GM12874 (cell line): ENCODE results near the gene CERS1.

Source experiments
- CTCF ChIP-seq: IDR thresholded peaks from 2 replicates; pipeline ENCODE4 v1.5.1; 2011; ENCODE audit warnings: low read depth, mild to moderate bottlenecking, control low read depth, low read length, moderate library complexity; ENCODE audit not compliant: insufficient read depth

CERS1 gene

GRCh38 chr19:18913466-18913865, 17.5 kb upstream of the CERS1 start:
- no peak for TF ChIP-seq CTCF

- TF ChIP-seq CTCF = no peak
Measured at GRCh38 chr19:18912933-18913332, 17.0 kb upstream of the CERS1 start.

- TF ChIP-seq CTCF = no peak
Measured at GRCh38 chr19:18910801-18911436, 15.0 kb upstream of the CERS1 start.

- TF ChIP-seq CTCF = no peak
Measured at GRCh38 chr19:18910010-18910409, 14.1 kb upstream of the CERS1 start.

GRCh38 chr19:18908917-18909619, 13.1 kb upstream of the CERS1 start:
- no peak for TF ChIP-seq CTCF

GRCh38 chr19:18906605-18907519, 10.9 kb upstream of the CERS1 start:
- TF ChIP-seq CTCF = no peak

- no peak for TF ChIP-seq CTCF
Measured at GRCh38 chr19:18905513-18906236, 9.7 kb upstream of the CERS1 start.
